ENCODE data around the gene TYW5. TPM values are rescaled to one million over a fixed set of nuclear protein-coding genes. Genes with fewer than 3 reads are reported as not detected.
A peak's percentile ranks its signal among the peaks of the same experiment; 100 is the strongest.

The TYW5 gene
- polyA plus RNA-seq, 1 experiment, result 6.7 TPM

DNA sequence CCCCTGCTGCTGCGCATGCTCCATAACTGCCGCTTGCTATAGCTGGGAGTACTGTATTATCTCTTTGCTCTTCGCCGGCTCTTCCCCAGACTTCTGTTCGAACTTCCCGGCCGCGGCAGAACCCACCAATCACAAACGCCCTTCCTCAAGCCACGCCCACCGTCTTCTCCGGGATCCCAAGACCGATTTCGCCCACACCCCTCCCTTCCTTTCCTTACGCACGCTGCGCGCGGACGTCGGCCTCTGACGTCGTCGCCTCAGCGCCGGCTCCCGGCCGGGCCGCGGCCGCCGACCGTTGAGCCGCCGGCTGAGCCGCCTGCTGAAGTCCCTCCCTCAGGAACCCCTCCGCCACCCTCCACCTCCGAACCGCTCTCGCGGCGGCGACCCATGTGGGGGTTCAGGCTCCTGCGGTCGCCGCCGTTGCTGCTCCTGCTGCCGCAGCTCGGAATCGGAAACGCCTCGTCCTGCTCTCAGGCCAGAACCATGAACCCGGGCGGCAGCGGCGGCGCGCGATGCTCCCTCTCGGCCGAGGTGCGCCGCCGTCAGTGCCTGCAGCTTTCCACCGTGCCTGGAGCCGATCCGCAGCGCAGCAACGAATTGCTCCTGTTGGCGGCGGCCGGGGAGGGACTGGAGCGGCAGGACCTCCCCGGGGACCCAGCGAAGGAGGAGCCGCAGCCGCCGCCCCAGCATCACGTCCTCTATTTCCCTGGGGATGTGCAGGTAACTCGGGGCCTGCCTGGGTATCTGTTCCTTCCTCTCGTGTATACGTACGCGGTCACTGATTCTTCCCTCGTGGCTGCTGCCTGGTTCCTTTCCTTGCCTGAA lies 44.0 kb downstream of the TYW5 start, which contains the start of gene C2orf69:
C2orf69 (plus strand) TSS at position 242 of the 825 bp plus-strand sequence; CDS start at position 388, 146 bp downstream.
- H3K27me3 ChIP-seq (ENCODE audit: control insufficient read depth, insufficient read depth, low read length), result no peaks in the 10 kb centered on the region
- peak within 1 kb of the TSS; percentile 92 for H3K27ac ChIP-seq (ENCODE audit: low read depth, low read length)
- CTCF ChIA-PET, result interaction anchor here (1.0 kb wide), 1 partner anchor 29 kb away, joined by 4 read pairs; no protein-coding TSS in a partner anchor
- TF ChIP-seq, protein P1, sequence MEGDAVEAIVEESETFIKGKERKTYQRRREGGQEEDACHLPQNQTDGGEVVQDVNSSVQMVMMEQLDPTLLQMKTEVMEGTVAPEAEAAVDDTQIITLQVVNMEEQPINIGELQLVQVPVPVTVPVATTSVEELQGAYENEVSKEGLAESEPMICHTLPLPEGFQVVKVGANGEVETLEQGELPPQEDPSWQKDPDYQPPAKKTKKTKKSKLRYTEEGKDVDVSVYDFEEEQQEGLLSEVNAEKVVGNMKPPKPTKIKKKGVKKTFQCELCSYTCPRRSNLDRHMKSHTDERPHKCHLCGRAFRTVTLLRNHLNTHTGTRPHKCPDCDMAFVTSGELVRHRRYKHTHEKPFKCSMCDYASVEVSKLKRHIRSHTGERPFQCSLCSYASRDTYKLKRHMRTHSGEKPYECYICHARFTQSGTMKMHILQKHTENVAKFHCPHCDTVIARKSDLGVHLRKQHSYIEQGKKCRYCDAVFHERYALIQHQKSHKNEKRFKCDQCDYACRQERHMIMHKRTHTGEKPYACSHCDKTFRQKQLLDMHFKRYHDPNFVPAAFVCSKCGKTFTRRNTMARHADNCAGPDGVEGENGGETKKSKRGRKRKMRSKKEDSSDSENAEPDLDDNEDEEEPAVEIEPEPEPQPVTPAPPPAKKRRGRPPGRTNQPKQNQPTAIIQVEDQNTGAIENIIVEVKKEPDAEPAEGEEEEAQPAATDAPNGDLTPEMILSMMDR (IDR thresholded peaks at IDR 0.05; ENCODE audit: low read depth, low read length), result no peak
- POLR2A ChIA-PET, result no interaction called here
- H3K4me3 ChIP-seq (ENCODE audit: low read depth, low read length), result peak within 1 kb of the TSS; percentile 74
- peak; percentile 93 for DNase-seq (ENCODE audit: low read depth, low spot score)
- H3K9me3 ChIP-seq (ENCODE audit: control insufficient read depth, insufficient read depth, low read length), result no peaks in the 10 kb centered on the region

DNA sequence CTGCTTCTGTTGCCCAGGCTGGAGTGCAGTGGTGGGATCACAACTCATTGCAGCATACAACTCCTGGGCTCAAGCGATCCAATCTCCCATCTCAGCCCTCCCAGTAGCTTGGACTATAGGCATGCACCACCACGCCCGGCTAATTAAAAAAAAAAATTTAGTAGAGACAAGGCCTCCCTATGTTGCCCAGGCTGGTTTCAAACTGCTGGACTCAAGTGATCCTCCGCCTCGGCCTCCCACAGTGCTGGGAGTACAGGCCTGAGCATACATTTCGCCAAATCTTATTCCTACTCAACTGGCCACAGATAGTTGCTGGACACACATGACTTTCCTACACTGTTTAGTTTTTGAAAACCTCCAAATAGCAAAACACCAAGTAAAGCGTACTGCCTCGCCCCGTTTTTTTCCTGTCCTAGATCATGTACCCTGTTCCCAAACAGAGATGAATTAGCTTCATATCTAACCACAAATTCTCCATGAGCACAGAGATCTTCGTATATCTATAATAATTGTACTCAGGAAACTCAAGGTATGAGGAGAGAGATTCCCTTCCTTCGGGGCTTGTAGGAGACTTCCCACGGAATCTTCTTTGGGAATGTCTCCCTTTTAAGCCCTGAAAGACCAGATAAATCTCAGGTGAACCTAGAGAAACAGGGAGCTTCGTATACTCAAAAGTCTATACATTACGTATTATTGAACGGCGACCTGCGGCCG lies 44.8 kb downstream of the TYW5 start:
- ChIA-PET CTCF (interaction anchor here (0.5 to 1.0 kb wide), 2 partner anchors 30 to 38 kb away, joined by 3 to 4 read pairs; no protein-coding TSS in a partner anchor), POLR2A (no interaction called here)
- Histone ChIP-seq H3K27me3 (ENCODE audit: control insufficient read depth, insufficient read depth, low read length) (no peaks in the 10 kb centered on the region), H3K9me3 (ENCODE audit: control insufficient read depth, insufficient read depth, low read length) (no peaks in the 10 kb centered on the region), H3K4me3 (ENCODE audit: low read depth, low read length) (peak overlapping the region; percentile 46), H3K27ac (ENCODE audit: low read depth, low read length) (no peak overlapping the region)
- no peak for DNase-seq (ENCODE audit: low read depth, low spot score)
- TF ChIP-seq, protein P1 (IDR thresholded peaks at IDR 0.05; ENCODE audit: low read depth, low read length), result no peak

DNA sequence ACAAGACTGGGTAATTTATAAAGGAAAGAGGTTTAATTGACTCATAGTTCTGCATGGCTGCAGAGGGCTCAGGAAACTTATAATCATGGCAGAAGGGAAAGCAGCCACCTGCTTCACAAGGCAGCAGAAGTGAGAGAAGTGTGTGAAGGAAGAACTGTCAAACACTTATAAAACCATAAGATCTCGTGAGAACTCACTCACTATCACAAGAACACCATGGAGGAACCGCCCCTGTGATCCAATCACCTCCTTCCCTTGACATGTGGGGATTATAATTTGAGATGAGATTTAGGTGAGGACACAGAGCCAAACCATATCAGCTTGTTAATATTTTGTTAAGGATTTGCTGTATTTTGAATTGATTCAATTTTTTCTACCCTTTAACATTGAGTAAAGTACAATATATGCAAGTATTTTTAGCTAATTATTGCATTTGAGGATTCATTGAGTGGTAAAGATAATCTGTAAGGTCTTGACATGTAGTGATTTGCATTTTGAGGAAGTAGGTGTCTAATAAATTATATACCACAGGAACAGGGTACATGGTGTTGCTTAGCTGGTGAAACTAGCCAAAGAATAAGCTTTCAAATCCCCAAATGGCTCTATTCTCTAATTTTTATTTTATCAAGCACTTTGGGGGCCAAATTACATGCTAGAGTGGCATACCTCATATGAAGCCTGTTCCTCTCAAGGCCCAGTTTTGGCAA lies 48.1 kb downstream of the TYW5 start:
- Histone ChIP-seq H3K27me3 (ENCODE audit: control insufficient read depth, insufficient read depth, low read length) (no peaks in the 10 kb centered on the region), H3K27ac (ENCODE audit: low read depth, low read length) (no peak overlapping the region), H3K4me3 (ENCODE audit: low read depth, low read length) (no peak overlapping the region), H3K9me3 (ENCODE audit: control insufficient read depth, insufficient read depth, low read length) (no peaks in the 10 kb centered on the region)
- POLR2A ChIA-PET, result no interaction called here
- no peak for DNase-seq (ENCODE audit: low read depth, low spot score)
- CTCF ChIA-PET, result interaction anchor here (1.1 kb wide), 1 partner anchor 34 kb away, joined by 5 read pairs; no protein-coding TSS in a partner anchor
- TF ChIP-seq, protein P1 (IDR thresholded peaks at IDR 0.05; ENCODE audit: low read depth, low read length), result no peak

DNA sequence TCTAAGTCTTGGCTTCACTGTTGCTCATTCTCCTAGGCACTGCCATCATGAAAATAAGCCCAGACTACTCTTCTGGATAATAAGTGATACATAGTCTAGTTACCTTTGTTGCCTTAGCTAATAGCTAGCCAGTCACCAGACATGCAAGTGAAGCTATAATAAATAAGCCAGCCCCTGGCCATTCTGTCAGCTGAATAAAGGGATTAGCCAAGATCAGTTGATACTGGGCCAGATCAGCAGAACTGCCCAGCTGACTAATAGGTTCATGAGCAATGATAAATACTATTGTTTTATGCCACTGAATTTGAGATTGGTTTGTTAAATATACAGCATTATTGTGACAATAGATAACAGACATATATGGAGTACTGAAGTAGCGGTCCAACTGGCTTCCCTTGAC lies 52.2 kb downstream of the TYW5 start:
- no peaks in the 10 kb centered on the region for H3K27me3 ChIP-seq (ENCODE audit: control insufficient read depth, insufficient read depth, low read length)
- no peak for DNase-seq (ENCODE audit: low read depth, low spot score)
- H3K9me3 ChIP-seq (ENCODE audit: control insufficient read depth, insufficient read depth, low read length), result no peaks in the 10 kb centered on the region
- TF ChIP-seq, protein P1 (IDR thresholded peaks at IDR 0.05; ENCODE audit: low read depth, low read length), result no peak
- H3K27ac ChIP-seq (ENCODE audit: low read depth, low read length), result no peak overlapping the region
- no peak overlapping the region for H3K4me3 ChIP-seq (ENCODE audit: low read depth, low read length)
- POLR2A ChIA-PET, result no interaction called here
- CTCF ChIA-PET, result interaction anchor here (1.5 kb wide), 1 partner anchor 42 kb away, joined by 3 read pairs; no protein-coding TSS in a partner anchor
